GM19372 (cell line): ENCODE data around the gene APMAP.

Experiments
- ATAC-seq: cut with Tn5 transposase; IDR thresholded peaks from one replicate; pipeline ENCODE4 v1.9.1; 2021; ENCODE audit warnings: mild to moderate bottlenecking, low read depth, moderate library complexity; ENCODE audit not compliant: unreplicated experiment

The APMAP gene

GRCh38 chr20:25025091-25025861 lies 32.7 kb upstream of the APMAP start:
- ATAC-seq = no peak

DNA sequence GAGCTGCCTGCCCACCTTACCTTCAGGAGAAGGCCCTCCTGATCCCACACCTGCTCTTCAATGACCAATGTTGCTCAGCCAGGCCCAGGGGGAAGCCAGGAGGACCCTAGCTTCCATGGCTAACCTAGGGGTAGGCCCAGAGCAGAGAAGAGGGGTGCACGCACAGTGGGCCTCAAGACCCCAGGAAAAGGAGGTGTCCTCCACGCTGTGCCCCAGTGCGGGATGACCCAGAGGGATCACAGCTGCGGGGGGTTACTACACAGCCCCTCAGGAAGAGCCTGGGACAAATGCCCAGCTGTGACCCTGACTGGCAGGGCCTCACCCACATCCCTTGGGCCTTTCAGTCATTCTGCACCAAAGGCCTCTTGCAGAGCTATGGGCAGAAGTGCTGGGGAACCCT lies 31.6 kb upstream of the APMAP start:
- no peak for ATAC-seq

GRCh38 chr20:25023356-25023755 lies 30.8 kb upstream of the APMAP start:
- no peak for ATAC-seq

DNA sequence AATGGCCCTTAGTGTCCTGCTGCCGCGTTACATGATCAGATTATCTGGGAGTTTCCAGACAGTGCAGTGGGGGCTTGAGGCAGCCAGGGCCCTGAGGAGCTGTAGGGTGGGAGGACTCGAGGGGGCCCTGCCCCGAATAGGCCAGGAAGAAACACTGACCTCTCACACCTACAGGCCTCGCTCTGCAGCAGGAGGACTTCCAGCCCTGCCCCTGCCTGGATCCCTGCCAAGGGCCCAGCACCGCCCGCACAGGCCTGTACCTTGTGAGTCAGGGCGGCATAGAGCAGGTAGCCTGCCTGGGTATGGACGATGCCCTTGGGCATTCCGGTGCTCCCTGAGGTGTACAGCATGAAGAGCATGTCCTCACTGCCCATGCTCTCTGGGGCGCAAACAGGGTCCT lies 30.1 kb upstream of the APMAP start:
- no peak for ATAC-seq

GRCh38 chr20:25021336-25021735 lies 28.8 kb upstream of the APMAP start:
- ATAC-seq = no peak

GRCh38 chr20:25020901-25021301 lies 28.4 kb upstream of the APMAP start:
- no peak for ATAC-seq

- ATAC-seq = no peak
These were observed 27.8 kb upstream of the APMAP start for GRCh38 chr20:25020345-25020744.

- no peak for ATAC-seq
These were observed 27.0 kb upstream of the APMAP start for GRCh38 chr20:25019381-25020155.

GRCh38 chr20:25018841-25019240 lies 26.3 kb upstream of the APMAP start:
- no peak for ATAC-seq

DNA sequence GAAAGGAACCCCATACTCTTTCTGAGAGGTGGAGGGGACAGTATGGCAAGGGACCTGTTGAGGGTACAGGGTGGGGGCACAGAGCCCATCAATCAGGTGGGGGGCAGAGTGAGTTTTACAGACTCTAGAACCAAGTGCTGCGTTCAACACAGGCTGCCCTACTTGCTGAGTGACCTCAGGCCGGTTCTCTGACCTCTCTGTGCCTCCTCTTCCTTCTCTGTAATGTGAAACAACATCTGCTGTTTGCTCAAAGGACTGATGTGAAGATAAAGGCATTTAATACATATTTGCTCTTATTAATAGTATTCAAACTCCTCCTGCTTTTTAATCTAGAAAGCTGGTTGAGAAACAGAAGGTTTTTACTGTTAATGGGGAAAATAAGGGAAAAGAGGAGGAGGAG lies 25.9 kb upstream of the APMAP start:
- ATAC-seq = no peak

- no peak for ATAC-seq
These were observed 24.8 kb upstream of the APMAP start for GRCh38 chr20:25017257-25017803.

DNA sequence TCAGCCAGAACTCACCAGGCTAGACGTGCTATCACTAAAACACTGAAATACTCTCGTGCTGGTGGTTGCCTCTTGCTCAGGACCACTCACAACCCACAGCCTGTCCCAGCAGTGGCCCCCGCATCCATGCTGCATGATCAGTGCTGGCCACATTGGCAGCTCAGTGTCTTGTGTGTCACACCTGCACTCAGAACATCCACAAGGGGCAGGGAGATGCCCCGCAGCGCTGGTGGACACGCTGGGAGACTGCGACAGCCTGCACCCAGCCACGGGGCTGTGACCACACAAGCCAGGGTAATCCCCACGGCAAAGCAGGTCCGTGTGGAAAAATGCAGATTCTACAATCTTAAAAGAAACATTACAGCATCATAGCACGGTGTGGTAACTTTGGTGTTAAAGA lies 23.9 kb upstream of the APMAP start:
- no peak for ATAC-seq

- no peak for ATAC-seq
These were observed 23.4 kb upstream of the APMAP start for GRCh38 chr20:25015986-25016385.

DNA sequence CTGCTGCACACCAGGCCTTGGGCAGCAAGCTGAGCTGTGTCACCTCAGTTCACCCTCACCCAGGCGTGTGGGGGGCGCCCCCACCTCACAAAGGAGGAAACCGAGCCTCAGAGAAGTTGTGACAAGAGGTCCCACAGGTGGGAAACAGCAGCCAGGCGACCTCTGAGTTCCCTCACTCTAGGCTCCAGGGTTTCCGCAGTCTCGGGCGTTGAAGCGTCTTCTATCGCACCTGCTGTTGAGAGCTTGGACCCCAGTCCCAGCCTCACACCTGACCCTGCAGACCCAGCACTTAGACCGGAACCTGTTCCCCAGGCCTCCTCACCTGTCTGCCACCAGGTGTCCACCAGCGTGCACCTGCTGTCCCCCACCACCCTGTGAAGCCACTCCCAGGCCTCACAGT lies 22.3 kb upstream of the APMAP start:
- no peak for ATAC-seq

DNA sequence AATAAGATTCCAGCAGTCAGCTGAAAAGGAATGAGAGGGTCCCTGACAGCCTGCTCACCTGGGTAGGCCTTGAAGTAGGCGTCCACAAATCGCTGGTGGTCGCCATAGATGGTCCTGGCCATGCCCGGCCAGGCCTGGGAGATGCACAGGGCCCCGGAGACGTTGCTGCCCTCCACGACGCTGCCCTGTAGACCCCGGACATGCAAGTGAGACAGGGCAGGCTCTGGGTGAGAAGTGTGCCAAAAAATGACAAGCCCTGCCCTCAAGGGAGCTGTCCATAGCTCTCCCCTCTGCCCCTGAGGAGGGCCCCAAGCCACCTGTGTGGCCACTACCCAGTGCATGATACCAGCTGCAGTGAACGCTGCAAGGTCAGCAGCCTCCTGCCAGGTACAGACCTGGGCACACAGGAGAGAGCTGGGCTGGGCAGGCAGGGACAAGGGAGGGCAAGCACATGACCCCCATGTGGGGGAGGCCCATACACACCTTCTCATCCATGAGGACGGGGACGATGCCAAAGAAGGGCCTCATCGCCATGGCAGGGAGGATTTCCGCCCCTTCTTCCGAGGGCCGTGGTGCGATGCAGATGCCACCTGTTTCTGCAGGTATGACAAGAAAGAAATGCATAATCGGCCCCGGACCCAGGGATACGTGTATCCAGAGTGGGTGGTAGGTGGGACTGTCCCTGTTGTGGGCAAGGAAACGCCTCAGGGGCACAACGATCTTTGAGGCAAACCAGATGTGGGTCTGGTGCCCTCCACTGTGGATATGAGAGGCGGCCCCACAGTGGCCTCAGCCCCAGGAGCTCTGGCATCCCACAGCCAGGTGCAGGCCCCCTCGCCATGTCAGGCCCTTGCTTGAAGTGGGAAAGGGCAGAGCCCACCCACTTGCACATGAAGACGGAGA lies 21.2 kb upstream of the APMAP start:
- ATAC-seq = no peak

- ATAC-seq = no peak
These were observed 20.2 kb upstream of the APMAP start for GRCh38 chr20:25012616-25013189.

GRCh38 chr20:25011831-25012241 lies 19.3 kb upstream of the APMAP start:
- ATAC-seq = no peak

GRCh38 chr20:25011261-25011660 lies 18.7 kb upstream of the APMAP start:
- no peak for ATAC-seq

- no peak for ATAC-seq
These were observed 16.9 kb upstream of the APMAP start for GRCh38 chr20:25009218-25010145.
